Measurements from ENCODE around the gene PTPN11. TPM values are rescaled to one million over a fixed set of nuclear protein-coding genes. Genes with fewer than 3 reads are reported as not detected.

PTPN11 gene
- total RNA-seq, 1 experiment from 2014 or later: 65.3 TPM

- no peak overlapping the region for H3K9ac ChIP-seq (ENCODE audit: low read length)
Measured at GRCh38 chr12:112535637-112536366, 117.1 kb downstream of the PTPN11 start.

GRCh38 chr12:112536367-112536730 lies 117.6 kb downstream of the PTPN11 start:
- Histone ChIP-seq H3K9ac (ENCODE audit: low read length) (no peak overlapping the region), H4K20me1 (ENCODE audit: insufficient read depth, low read depth, low read length) (no peaks in the 10 kb centered on the region), H3K4me1 (ENCODE audit: low read length) (no peaks in the 10 kb centered on the region), H3K4me2 (ENCODE audit: low read depth, low read length, poor library complexity, severe bottlenecking) (no peak overlapping the region), H3K4me3 (ENCODE audit: low read length) (no peak overlapping the region), H2AFZ (ENCODE audit: low read length) (no peak overlapping the region), H3K9me2 (replicated peaks; ENCODE audit: insufficient read depth, low read length) (no peaks in the 10 kb centered on the region), H3K27ac (ENCODE audit: low read length) (no peak overlapping the region), H3K36me3 (ENCODE audit: insufficient read depth, low read length) (no peaks in the 10 kb centered on the region), H3K27me3 (ENCODE audit: low read length) (no peaks in the 10 kb centered on the region), H3K9me3 (ENCODE audit: low read length) (no peaks in the 10 kb centered on the region), H3K79me2 (ENCODE audit: low read length) (no peaks in the 10 kb centered on the region)
- DNase-seq: no peak

More at GRCh38 chr12:112535637-112536366, 117.1 kb downstream of the PTPN11 start:
- Histone ChIP-seq H3K79me2 (ENCODE audit: low read length) (no peaks in the 10 kb centered on the region), H2AFZ (ENCODE audit: low read length) (no peak overlapping the region), H3K9me2 (replicated peaks; ENCODE audit: insufficient read depth, low read length) (no peaks in the 10 kb centered on the region), H3K9me3 (ENCODE audit: low read length) (no peaks in the 10 kb centered on the region), H3K36me3 (ENCODE audit: insufficient read depth, low read length) (no peaks in the 10 kb centered on the region), H3K4me3 (ENCODE audit: low read length) (no peak overlapping the region), H4K20me1 (ENCODE audit: insufficient read depth, low read depth, low read length) (no peaks in the 10 kb centered on the region), H3K4me2 (ENCODE audit: low read depth, low read length, poor library complexity, severe bottlenecking) (no peak overlapping the region), H3K27ac (ENCODE audit: low read length) (no peak overlapping the region), H3K4me1 (ENCODE audit: low read length) (no peaks in the 10 kb centered on the region), H3K27me3 (ENCODE audit: low read length) (no peaks in the 10 kb centered on the region)
- DNase-seq: no peak

- H3K36me3 ChIP-seq (ENCODE audit: insufficient read depth, low read length): no peaks in the 10 kb centered on the region
- H3K27me3 ChIP-seq (ENCODE audit: low read length): no peaks in the 10 kb centered on the region
- H3K4me2 ChIP-seq (ENCODE audit: low read depth, low read length, poor library complexity, severe bottlenecking): no peak overlapping the region
- H3K9me3 ChIP-seq (ENCODE audit: low read length): no peaks in the 10 kb centered on the region
- H3K4me1 ChIP-seq (ENCODE audit: low read length): no peaks in the 10 kb centered on the region
- H3K4me3 ChIP-seq (ENCODE audit: low read length): no peak overlapping the region
- no peak overlapping the region for H3K27ac ChIP-seq (ENCODE audit: low read length)
- no peak overlapping the region for H3K9ac ChIP-seq (ENCODE audit: low read length)
- H3K9me2 ChIP-seq (replicated peaks; ENCODE audit: insufficient read depth, low read length): no peaks in the 10 kb centered on the region
- DNase-seq: no peak
- no peaks in the 10 kb centered on the region for H4K20me1 ChIP-seq (ENCODE audit: insufficient read depth, low read depth, low read length)
- H3K79me2 ChIP-seq (ENCODE audit: low read length): no peaks in the 10 kb centered on the region
- H2AFZ ChIP-seq (ENCODE audit: low read length): no peak overlapping the region
Measured at GRCh38 chr12:112537710-112538396, 119.1 kb downstream of the PTPN11 start.

GRCh38 chr12:112538740-112539139 lies 120.0 kb downstream of the PTPN11 start:
- Histone ChIP-seq H3K4me1 (ENCODE audit: low read length) (peaks cover 1% of the 10 kb centered on the region; the same call in 1 of the 2 replicates), H3K9ac (ENCODE audit: low read length) (no peak overlapping the region), H3K4me2 (ENCODE audit: low read depth, low read length, poor library complexity, severe bottlenecking) (no peak overlapping the region), H3K9me2 (replicated peaks; ENCODE audit: insufficient read depth, low read length) (no peaks in the 10 kb centered on the region), H3K4me3 (ENCODE audit: low read length) (no peak overlapping the region), H2AFZ (ENCODE audit: low read length) (no peak overlapping the region), H4K20me1 (ENCODE audit: insufficient read depth, low read depth, low read length) (no peaks in the 10 kb centered on the region), H3K27me3 (ENCODE audit: low read length) (no peaks in the 10 kb centered on the region), H3K36me3 (ENCODE audit: insufficient read depth, low read length) (no peaks in the 10 kb centered on the region), H3K79me2 (ENCODE audit: low read length) (no peaks in the 10 kb centered on the region), H3K9me3 (ENCODE audit: low read length) (no peaks in the 10 kb centered on the region), H3K27ac (ENCODE audit: low read length) (no peak overlapping the region)
- DNase-seq: no peak

- no peak overlapping the region for H3K9ac ChIP-seq (ENCODE audit: low read length)
- no peaks in the 10 kb centered on the region for H3K36me3 ChIP-seq (ENCODE audit: insufficient read depth, low read length)
- no peaks in the 10 kb centered on the region for H3K9me3 ChIP-seq (ENCODE audit: low read length)
- no peak overlapping the region for H2AFZ ChIP-seq (ENCODE audit: low read length)
- H3K27ac ChIP-seq (ENCODE audit: low read length): no peak overlapping the region
- H3K4me3 ChIP-seq (ENCODE audit: low read length): no peak overlapping the region
- no peaks in the 10 kb centered on the region for H3K79me2 ChIP-seq (ENCODE audit: low read length)
- H3K4me2 ChIP-seq (ENCODE audit: low read depth, low read length, poor library complexity, severe bottlenecking): no peak overlapping the region
- no peaks in the 10 kb centered on the region for H4K20me1 ChIP-seq (ENCODE audit: insufficient read depth, low read depth, low read length)
- H3K27me3 ChIP-seq (ENCODE audit: low read length): no peaks in the 10 kb centered on the region
- peaks cover 3% of the 10 kb centered on the region; the same call in 1 of the 2 replicates for H3K4me1 ChIP-seq (ENCODE audit: low read length)
- H3K9me2 ChIP-seq (replicated peaks; ENCODE audit: insufficient read depth, low read length): no peaks in the 10 kb centered on the region
- DNase-seq: no peak
Measured at GRCh38 chr12:112539221-112539620, 120.5 kb downstream of the PTPN11 start.

GRCh38 chr12:112540021-112540420 lies 121.3 kb downstream of the PTPN11 start:
- Histone ChIP-seq H4K20me1 (ENCODE audit: insufficient read depth, low read depth, low read length) (no peaks in the 10 kb centered on the region), H3K79me2 (ENCODE audit: low read length) (no peaks in the 10 kb centered on the region), H3K4me2 (ENCODE audit: low read depth, low read length, poor library complexity, severe bottlenecking) (no peak overlapping the region), H3K4me1 (ENCODE audit: low read length) (peaks cover 3% of the 10 kb centered on the region; the same call in 1 of the 2 replicates), H3K27ac (ENCODE audit: low read length) (no peak overlapping the region), H3K36me3 (ENCODE audit: insufficient read depth, low read length) (no peaks in the 10 kb centered on the region), H3K27me3 (ENCODE audit: low read length) (no peaks in the 10 kb centered on the region), H3K9me3 (ENCODE audit: low read length) (no peaks in the 10 kb centered on the region), H3K4me3 (ENCODE audit: low read length) (no peak overlapping the region), H3K9ac (ENCODE audit: low read length) (no peak overlapping the region), H3K9me2 (replicated peaks; ENCODE audit: insufficient read depth, low read length) (no peaks in the 10 kb centered on the region), H2AFZ (ENCODE audit: low read length) (no peak overlapping the region)
- no peak for DNase-seq

- H3K9me2 ChIP-seq (replicated peaks; ENCODE audit: insufficient read depth, low read length): no peaks in the 10 kb centered on the region
- H3K9ac ChIP-seq (ENCODE audit: low read length): no peak overlapping the region
- no peaks in the 10 kb centered on the region for H3K36me3 ChIP-seq (ENCODE audit: insufficient read depth, low read length)
- no peak for DNase-seq
- H3K4me2 ChIP-seq (ENCODE audit: low read depth, low read length, poor library complexity, severe bottlenecking): no peak overlapping the region
- H3K4me1 ChIP-seq (ENCODE audit: low read length): peaks cover 3% of the 10 kb centered on the region; the same call in 1 of the 2 replicates
- H3K27me3 ChIP-seq (ENCODE audit: low read length): no peaks in the 10 kb centered on the region
- no peak overlapping the region for H2AFZ ChIP-seq (ENCODE audit: low read length)
- no peaks in the 10 kb centered on the region for H3K79me2 ChIP-seq (ENCODE audit: low read length)
- H3K27ac ChIP-seq (ENCODE audit: low read length): no peak overlapping the region
- no peaks in the 10 kb centered on the region for H4K20me1 ChIP-seq (ENCODE audit: insufficient read depth, low read depth, low read length)
- no peak overlapping the region for H3K4me3 ChIP-seq (ENCODE audit: low read length)
- no peaks in the 10 kb centered on the region for H3K9me3 ChIP-seq (ENCODE audit: low read length)
Measured at GRCh38 chr12:112543751-112544150, 125.0 kb downstream of the PTPN11 start.

- Histone ChIP-seq H3K36me3 (ENCODE audit: insufficient read depth, low read length) (no peaks in the 10 kb centered on the region), H3K9ac (ENCODE audit: low read length) (no peak overlapping the region), H3K27ac (ENCODE audit: low read length) (no peak overlapping the region), H3K79me2 (ENCODE audit: low read length) (no peaks in the 10 kb centered on the region), H3K4me2 (ENCODE audit: low read depth, low read length, poor library complexity, severe bottlenecking) (no peak overlapping the region), H3K27me3 (ENCODE audit: low read length) (no peaks in the 10 kb centered on the region), H3K4me1 (ENCODE audit: low read length) (peaks cover 3% of the 10 kb centered on the region), H2AFZ (ENCODE audit: low read length) (no peak overlapping the region), H3K9me2 (replicated peaks; ENCODE audit: insufficient read depth, low read length) (no peaks in the 10 kb centered on the region), H4K20me1 (ENCODE audit: insufficient read depth, low read depth, low read length) (no peaks in the 10 kb centered on the region), H3K4me3 (ENCODE audit: low read length) (no peak overlapping the region), H3K9me3 (ENCODE audit: low read length) (no peaks in the 10 kb centered on the region)
- DNase-seq: no peak
Measured at GRCh38 chr12:112546339-112546738, 127.6 kb downstream of the PTPN11 start.
